Activated CD4-positive, alpha-beta T cell treated with anti-CD3 and anti-CD28 coated beads for 48 hours (primary cell): ENCODE data around the gene TPSB2.
"Not testable (repeated sequence)": the region's sequence is repeated elsewhere in the genome, so short reads cannot be mapped to it uniquely, and the experiment has no call there.

ENCODE experiments used
- DNase-seq: peaks from one replicate; pipeline ENCODE4 v3.0.0-alpha.2; 2020

Gene TPSB2

GRCh38 chr16:1230084-1230470 lies at the start of gene TPSB2:
TPSB2 (minus strand) TSS chr16:1230184; CDS start chr16:1229951, 233 bp downstream.
- not testable (repeated sequence) for DNase-seq

- no peak for DNase-seq
Measured at GRCh38 chr16:1279081-1279944, 49.3 kb upstream of the TPSB2 start.

GRCh38 chr16:1278477-1278876 lies 48.5 kb upstream of the TPSB2 start:
- DNase-seq, result no peak

GRCh38 chr16:1277617-1278282 lies 47.8 kb upstream of the TPSB2 start:
- no peak for DNase-seq

- DNase-seq, result no peak
Measured at GRCh38 chr16:1277151-1277598, 47.2 kb upstream of the TPSB2 start.

- no peak for DNase-seq
Measured at GRCh38 chr16:1276580-1276878, 46.5 kb upstream of the TPSB2 start.

- no peak for DNase-seq
Measured at GRCh38 chr16:1275791-1276579, 46.0 kb upstream of the TPSB2 start.

GRCh38 chr16:1274767-1275166 lies 44.8 kb upstream of the TPSB2 start:
- no peak for DNase-seq

GRCh38 chr16:1273816-1274215 lies 43.8 kb upstream of the TPSB2 start:
- DNase-seq, result no peak

- no peak for DNase-seq
Measured at GRCh38 chr16:1272453-1273198, 42.6 kb upstream of the TPSB2 start.

- DNase-seq, result not testable (repeated sequence)
Measured at GRCh38 chr16:1271724-1272413, 41.9 kb upstream of the TPSB2 start.

- DNase-seq, result no peak
Measured at GRCh38 chr16:1271380-1271723, 41.4 kb upstream of the TPSB2 start.

GRCh38 chr16:1269418-1269817 lies 39.4 kb upstream of the TPSB2 start:
- not testable (repeated sequence) for DNase-seq

GRCh38 chr16:1265826-1266225 lies 35.8 kb upstream of the TPSB2 start:
- DNase-seq, result no peak

GRCh38 chr16:1265090-1265630 lies 35.2 kb upstream of the TPSB2 start:
- no peak for DNase-seq

GRCh38 chr16:1264345-1265089 lies 34.5 kb upstream of the TPSB2 start:
- DNase-seq, result no peak

- no peak for DNase-seq
Measured at GRCh38 chr16:1263591-1264344, 33.8 kb upstream of the TPSB2 start.

GRCh38 chr16:1262846-1263221 lies 32.9 kb upstream of the TPSB2 start:
- DNase-seq, result no peak

GRCh38 chr16:1262210-1262845 lies 32.3 kb upstream of the TPSB2 start:
- DNase-seq, result no peak
